Activated CD4-positive, alpha-beta T cell treated with anti-CD3 and anti-CD28 coated beads, Interleukin-2, amount 50 U/mL, for 48 hours (primary cell): ENCODE results near the gene HP1BP3.
A peak's percentile ranks its signal among the peaks of the same experiment; 100 is the strongest.

Experiments used
- DNase-seq, 2 experiments: peaks; one replicate each; pipeline ENCODE4 v3.0.0-alpha.2; 2020

The HP1BP3 gene

GRCh38 chr1:20767271-20767670, 19.8 kb downstream of the HP1BP3 start:
- DNase-seq: no peak

- no peak for DNase-seq
Observed at GRCh38 chr1:20763417-20763816, 23.7 kb downstream of the HP1BP3 start.

GRCh38 chr1:20760322-20760721, 26.8 kb downstream of the HP1BP3 start:
- DNase-seq: no peak

- no peak for DNase-seq
Observed at GRCh38 chr1:20753589-20753988, 33.5 kb downstream of the HP1BP3 start.

- no peak for DNase-seq
Observed at GRCh38 chr1:20751462-20751990, 35.6 kb downstream of the HP1BP3 start.

- DNase-seq: no peak
Observed at GRCh38 chr1:20742671-20743070, 44.4 kb downstream of the HP1BP3 start.

- no peak for DNase-seq
Observed at GRCh38 chr1:20740781-20741180, 46.3 kb downstream of the HP1BP3 start.

GRCh38 chr1:20739225-20739624, 47.9 kb downstream of the HP1BP3 start:
- no peak for DNase-seq

- DNase-seq: no peak
Observed at GRCh38 chr1:20735581-20736111, 51.5 kb downstream of the HP1BP3 start.

- no peak for DNase-seq
Observed at GRCh38 chr1:20733360-20733975, 53.6 kb downstream of the HP1BP3 start.

GRCh38 chr1:20732588-20733359, 54.3 kb downstream of the HP1BP3 start, which contains the start of gene SH2D5:
TSS of gene SH2D5 (minus strand) at chr1:20732703. CDS start at chr1:20728044, 4,659 bp downstream.
- DNase-seq: peak; percentile 72 to 81

GRCh38 chr1:20732071-20732587, 55.0 kb downstream of the HP1BP3 start:
- DNase-seq: peak; percentile 51 to 58

- no peak for DNase-seq
Observed at GRCh38 chr1:20731057-20731991, 55.8 kb downstream of the HP1BP3 start.

- no peak for DNase-seq
Observed at GRCh38 chr1:20730690-20731056, 56.4 kb downstream of the HP1BP3 start.

GRCh38 chr1:20729990-20730689, 57.0 kb downstream of the HP1BP3 start:
- no peak for DNase-seq

- no peak for DNase-seq
Observed at GRCh38 chr1:20729155-20729931, 57.8 kb downstream of the HP1BP3 start.

GRCh38 chr1:20728371-20729154, 58.5 kb downstream of the HP1BP3 start:
- DNase-seq: no peak

GRCh38 chr1:20727746-20728316, 59.3 kb downstream of the HP1BP3 start:
- no peak for DNase-seq

- no peak for DNase-seq
Observed at GRCh38 chr1:20726932-20727745, 60.0 kb downstream of the HP1BP3 start.
